GM21723 (cell line): ENCODE data around the gene C1orf53.
"Not testable (repeated sequence)": the region's sequence is repeated elsewhere in the genome, so short reads cannot be mapped to it uniquely, and the experiment has no call there.

ENCODE experiments used
- ATAC-seq: cut with Tn5 transposase; IDR thresholded peaks from one replicate; pipeline ENCODE4 v1.9.1; 2021; ENCODE audit warnings: mild to moderate bottlenecking, moderate library complexity; ENCODE audit not compliant: unreplicated experiment

C1orf53 gene

DNA sequence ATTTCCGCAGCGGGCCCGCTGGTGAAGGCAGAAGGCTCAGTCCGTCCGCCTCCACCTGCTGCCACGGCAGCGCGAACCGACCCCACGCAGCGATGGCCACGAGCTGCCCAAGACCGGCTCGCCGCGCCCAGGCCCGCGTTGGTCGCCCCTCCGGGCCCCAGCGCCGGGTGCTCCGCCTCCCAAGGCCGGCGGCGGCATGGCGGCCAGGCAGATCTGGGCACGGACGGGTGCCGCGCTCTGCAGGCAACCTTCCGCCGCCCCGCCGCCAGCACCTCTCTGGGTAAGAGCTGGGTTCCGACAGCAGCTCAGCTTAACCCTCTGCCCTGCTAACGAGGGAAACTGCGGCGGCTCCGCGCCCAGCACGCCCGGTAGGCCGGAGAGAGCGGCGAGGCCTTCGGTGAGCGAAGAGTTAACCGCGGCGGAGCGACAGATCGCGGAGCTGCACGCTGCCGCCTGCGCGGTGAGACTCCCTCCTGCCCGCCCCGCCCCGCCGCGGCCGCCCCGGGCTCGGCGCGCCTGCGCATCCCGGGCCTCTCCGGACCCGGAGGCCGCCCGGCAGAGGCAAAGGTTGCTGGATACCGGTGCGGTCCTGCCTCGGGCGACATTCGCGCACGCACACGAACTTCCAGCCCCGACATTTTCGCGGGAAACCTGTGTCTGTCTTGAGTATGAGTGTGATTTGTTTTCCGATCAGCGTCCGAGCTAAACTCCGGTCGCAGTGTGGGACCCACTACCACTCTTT, at the start of gene C1orf53:
Gene C1orf53 (plus strand): TSS at position 177 of the 742 bp plus-strand sequence. CDS start 20 bp downstream, at position 197.
- ATAC-seq: peak; percentile 98

DNA sequence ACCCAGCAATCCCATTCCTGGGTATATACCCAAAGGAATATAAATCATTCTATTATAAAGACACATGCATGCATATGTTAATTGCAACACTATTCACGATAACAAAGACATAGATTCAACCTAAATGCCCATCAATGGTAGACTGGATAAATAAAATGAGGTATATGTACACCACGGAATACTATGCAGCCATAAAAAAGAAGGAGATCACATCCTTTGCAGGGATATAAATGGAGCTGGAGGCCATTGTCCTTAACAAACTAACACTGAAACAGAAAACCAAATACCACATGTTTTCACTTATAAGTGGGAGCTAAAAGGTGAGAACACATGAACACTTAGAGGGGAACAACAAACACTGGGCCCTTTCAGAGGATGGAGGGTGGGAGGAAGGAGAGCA, 46.7 kb upstream of the C1orf53 start:
- not testable (repeated sequence) for ATAC-seq

DNA sequence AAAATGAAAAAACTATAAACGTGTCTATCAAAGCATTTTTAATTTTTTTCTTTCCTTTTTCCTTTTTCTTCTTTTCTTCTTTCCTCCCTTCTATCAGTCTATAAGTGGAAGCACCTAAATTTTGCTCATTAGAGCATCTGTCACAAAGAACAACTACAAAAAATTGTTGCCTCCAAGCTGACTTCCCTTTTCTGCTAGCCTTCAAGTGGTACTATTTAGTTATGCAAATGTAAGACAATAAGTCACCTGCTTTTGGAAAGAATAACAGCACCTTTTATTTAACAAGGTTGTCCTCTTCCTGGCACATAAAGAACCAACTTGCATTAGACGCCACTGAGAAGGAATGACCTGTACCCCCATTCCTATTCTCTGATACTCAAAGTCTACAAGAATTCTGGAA, 45.0 kb upstream of the C1orf53 start:
- no peak for ATAC-seq

GRCh38 chr1:197859024-197859423, 43.4 kb upstream of the C1orf53 start:
- no peak for ATAC-seq

DNA sequence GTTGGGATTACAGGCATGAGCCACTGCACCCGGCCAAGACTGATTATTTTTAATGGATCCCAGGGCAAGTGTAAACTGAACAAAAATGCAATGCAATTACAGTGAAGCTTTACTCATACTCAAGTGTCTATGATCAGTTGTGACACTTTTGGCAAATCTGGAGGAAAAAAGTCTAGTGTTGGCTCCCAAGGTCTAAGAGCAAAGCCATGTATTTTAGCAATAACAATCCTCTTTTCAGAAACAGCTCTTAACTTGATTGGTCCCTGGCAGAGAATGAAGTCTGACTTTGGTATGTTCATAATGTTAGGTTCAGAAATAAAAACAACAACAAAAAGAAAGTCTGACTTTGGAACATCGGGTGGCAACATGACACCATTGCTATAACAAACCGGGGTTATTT, 40.2 kb upstream of the C1orf53 start:
- ATAC-seq: no peak

- no peak for ATAC-seq
Measured at GRCh38 chr1:197862671-197863070, 39.8 kb upstream of the C1orf53 start.

DNA sequence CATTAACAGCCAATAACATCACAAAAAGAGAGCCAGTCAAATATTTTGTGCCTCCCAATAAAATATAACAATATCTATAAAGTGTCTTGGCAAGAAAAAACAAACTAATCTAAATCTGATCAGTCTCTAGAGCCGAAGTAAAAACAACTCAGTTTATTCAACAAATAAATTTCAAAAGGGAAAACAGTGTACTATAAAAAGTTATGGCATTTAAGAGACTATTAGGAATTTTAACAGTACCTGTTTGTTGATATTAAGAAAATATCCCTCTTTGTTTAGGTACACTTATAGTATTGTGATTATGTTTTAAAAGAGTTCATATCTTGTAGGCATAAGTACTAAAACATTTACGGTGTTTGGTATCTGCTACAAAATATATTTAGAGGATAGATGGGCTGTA, 36.6 kb upstream of the C1orf53 start:
- no peak for ATAC-seq

GRCh38 chr1:197868751-197869489, 33.5 kb upstream of the C1orf53 start:
- ATAC-seq: peak; percentile 95

- no peak for ATAC-seq
Measured at GRCh38 chr1:197869490-197870077, 32.8 kb upstream of the C1orf53 start.

- ATAC-seq: no peak
Measured at GRCh38 chr1:197876894-197877293, 25.5 kb upstream of the C1orf53 start.

DNA sequence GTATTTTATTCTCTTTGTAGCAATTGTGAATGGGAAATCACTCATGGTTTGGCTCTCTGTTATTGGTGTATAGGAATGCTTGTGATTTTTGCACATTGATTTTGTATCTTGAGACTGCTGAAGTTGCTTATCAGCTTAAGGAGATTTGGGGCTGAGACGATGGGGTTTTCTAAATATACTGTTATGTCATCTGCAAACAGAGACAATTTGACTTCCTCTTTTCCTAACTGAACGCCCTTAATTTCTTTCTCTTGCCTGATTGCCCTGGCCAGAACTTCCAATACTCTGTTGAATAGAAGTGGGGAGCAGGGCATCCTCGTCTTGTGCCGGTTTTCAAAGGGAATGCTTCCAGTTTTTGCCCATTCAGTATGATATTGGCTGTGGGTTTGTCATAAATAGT, 22.0 kb upstream of the C1orf53 start:
- ATAC-seq: not testable (repeated sequence)

DNA sequence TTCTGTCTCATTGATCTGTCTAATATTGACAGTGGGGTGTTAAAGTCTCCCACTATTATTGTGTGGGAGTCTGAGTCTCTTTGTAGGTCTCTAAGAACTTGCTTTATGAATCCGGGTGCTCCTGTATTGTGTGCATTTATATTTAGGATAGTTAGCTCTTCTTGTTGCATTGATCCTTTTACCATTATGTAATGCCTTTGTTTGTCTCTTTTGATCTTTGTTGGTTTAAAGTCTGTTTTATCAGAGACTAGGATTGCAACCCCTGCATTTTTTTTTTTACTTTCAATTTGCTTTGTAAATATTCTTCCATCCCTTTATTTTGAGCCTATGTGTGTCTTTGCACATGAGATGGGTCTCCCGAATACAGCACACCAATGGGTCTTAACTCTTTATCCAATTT, 20.2 kb upstream of the C1orf53 start:
- not testable (repeated sequence) for ATAC-seq

GRCh38 chr1:197884173-197884572, 18.3 kb upstream of the C1orf53 start:
- ATAC-seq: no peak

GRCh38 chr1:197890936-197891335, 11.5 kb upstream of the C1orf53 start:
- no peak for ATAC-seq

GRCh38 chr1:197892684-197893083, 9.7 kb upstream of the C1orf53 start:
- no peak for ATAC-seq

- ATAC-seq: no peak
Measured at GRCh38 chr1:197896301-197896700, 6.1 kb upstream of the C1orf53 start.

- ATAC-seq: no peak
Measured at GRCh38 chr1:197899037-197899436, 3.4 kb upstream of the C1orf53 start.

GRCh38 chr1:197902131-197902453, 338 bp upstream of the C1orf53 start:
- ATAC-seq: no peak

- ATAC-seq: no peak
Measured at GRCh38 chr1:197903196-197903514, 725 bp downstream of the C1orf53 start.

GRCh38 chr1:197904126-197904787, 1.8 kb downstream of the C1orf53 start:
- no peak for ATAC-seq

DNA sequence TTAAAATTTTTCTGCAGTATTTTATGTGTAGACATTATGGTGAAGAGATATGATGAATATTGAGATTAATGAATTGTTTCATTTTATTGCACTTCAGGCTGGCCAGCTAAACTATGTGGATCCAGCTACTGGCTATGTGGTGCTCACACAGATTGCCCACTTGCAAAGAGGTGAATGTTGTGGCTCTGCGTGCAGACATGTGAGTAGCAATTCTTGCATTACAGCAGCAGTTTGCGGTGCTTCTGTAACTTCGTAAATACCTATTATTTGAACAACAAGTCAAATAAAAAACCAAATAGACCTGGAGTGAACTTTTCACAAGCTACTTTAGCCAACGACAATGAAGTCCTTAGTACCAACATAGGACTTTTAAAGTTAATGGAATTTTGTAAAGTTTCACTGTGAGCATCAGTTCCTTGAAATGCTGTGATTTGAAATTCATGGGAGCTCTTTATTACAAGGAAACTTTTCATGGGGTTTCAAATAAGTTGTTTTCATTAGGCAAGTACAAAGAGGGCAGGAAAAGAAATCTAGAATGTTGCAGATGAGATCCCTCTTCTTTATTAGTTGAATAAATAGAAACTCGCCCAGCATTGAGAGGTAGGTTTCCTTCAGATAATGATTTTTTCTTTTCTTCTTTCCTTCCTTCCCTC, 3.4 kb downstream of the C1orf53 start:
- ATAC-seq: no peak
